Right lobe of liver (tissue), 6 donors: Measurements from ENCODE around the gene KLHL14. TPM values are rescaled to one million over a fixed set of nuclear protein-coding genes. Genes with fewer than 3 reads are reported as not detected.
"Not testable (repeated sequence)": the region's sequence is repeated elsewhere in the genome, so short reads cannot be mapped to it uniquely, and the experiment has no call there.

Experiments
- ATAC-seq, 4 donors: fragments of 200-7000 bp; cut with Tn5 transposase; one replicate each; pipeline ENCODE4 v1.9.1; 2020; ENCODE audit warnings: mild to moderate bottlenecking in 4 of 4, moderate library complexity in 4 of 4
- DNase-seq, 3 donors: peaks; one replicate each; pipeline ENCODE4 v3.0.0-alpha.2; 2020
- H3K27ac ChIP-seq, 3 donors: fragments of 200-600 bp; one replicate each; pipeline ENCODE4 v1.8.0; 2022
- H3K27me3 ChIP-seq, 2 donors: fragments of 200-600 bp; one replicate each; pipeline ENCODE4 v1.8.0; 2022
- H3K36me3 ChIP-seq, 4 donors: fragments of 200-600 bp; sonication (generic) in 1 of 4; one replicate each; pipeline versions ENCODE4 v1.5.1 to v1.8.0; 2017 to 2022; ENCODE audit warnings: control low read depth in 1 of 4
- H3K4me1 ChIP-seq, 4 donors: fragments of 200-600 bp; sonication (generic) in 1 of 4; one replicate each; pipeline versions ENCODE4 v1.5.1 to v1.8.0; 2017 to 2022; ENCODE audit warnings: control low read depth in 1 of 4
- H3K4me3 ChIP-seq, 3 donors: fragments of 200-600 bp; one replicate each; pipeline ENCODE4 v1.8.0; 2022
- H3K9me3 ChIP-seq, 4 donors: fragments of 200-600 bp; sonication (generic) in 1 of 4; one replicate each; pipeline versions ENCODE4 v1.5.1 to v1.8.0; 2017 to 2022; ENCODE audit warnings: control low read depth in 1 of 4
- POLR2A ChIP-seq: fragments of 450-650 bp; IDR thresholded peaks from one replicate; pipeline ENCODE4 v1.6.1; 2017; ENCODE audit warnings: antibody characterized with exemption, mild to moderate bottlenecking
- WGBS: methylation state at CpG from one replicate; pipeline ENCODE4 v1.1.6; 2018; ENCODE audit warnings: low coverage, low lambda C conversion rate; ENCODE audit not compliant: insufficient coverage; ENCODE audit errors: missing lambda C conversion rate; 5-methylcytosine and 5-hydroxymethylcytosine counted together
- intact Hi-C, 2 donors: fragments of 100-400 bp; cut with DNase I; formaldehyde crosslinking; loops; one replicate each; pipeline versions ENCODE4 v1.11.2 to v1.14.1; 2022
- total RNA-seq, 6 experiments: library from RNA; depleted of rRNA in 2 of 6; stranded (reverse); fragments of >200 nt in 2 of 6; fragmentation: NEBNext Ultra II Directional in 3 of 6; extraction: Animal tissue kit (Norgen Biotek cat#: 25700) in 3 of 6; gene quantifications; one replicate each; pipeline versions ENCODE4 v1.1.0 to v1.2.4, GENCODE V29; 2016 to 2023
- TF ChIP-seq, protein P1 (sequence below), 4 donors: fragments of 200-600 bp in 3 of 4; fragments of 450-650 bp in 1 of 4; IDR thresholded peaks; one replicate each; pipeline versions ENCODE4 v1.5.1 to v1.8.0; 2016 to 2022; ENCODE audit warnings: antibody characterized with exemption in 4 of 4, mild to moderate bottlenecking in 2 of 4
- donor health status: DM: no; HTN: yes; CAD: no.
- donor health status: DM: no; HTN: no; CAD: no.
- donor health status: DM: no; HTN: no; CAD: no.
- donor health status: DM: no; HTN: yes; CAD: no.
- donor health status: DM: no; HTN: yes; CAD: no.

The KLHL14 gene
- total RNA-seq, 6 experiments from 2014 or later, result 0.09 to 0.24 TPM; not detected in 4

DNA sequence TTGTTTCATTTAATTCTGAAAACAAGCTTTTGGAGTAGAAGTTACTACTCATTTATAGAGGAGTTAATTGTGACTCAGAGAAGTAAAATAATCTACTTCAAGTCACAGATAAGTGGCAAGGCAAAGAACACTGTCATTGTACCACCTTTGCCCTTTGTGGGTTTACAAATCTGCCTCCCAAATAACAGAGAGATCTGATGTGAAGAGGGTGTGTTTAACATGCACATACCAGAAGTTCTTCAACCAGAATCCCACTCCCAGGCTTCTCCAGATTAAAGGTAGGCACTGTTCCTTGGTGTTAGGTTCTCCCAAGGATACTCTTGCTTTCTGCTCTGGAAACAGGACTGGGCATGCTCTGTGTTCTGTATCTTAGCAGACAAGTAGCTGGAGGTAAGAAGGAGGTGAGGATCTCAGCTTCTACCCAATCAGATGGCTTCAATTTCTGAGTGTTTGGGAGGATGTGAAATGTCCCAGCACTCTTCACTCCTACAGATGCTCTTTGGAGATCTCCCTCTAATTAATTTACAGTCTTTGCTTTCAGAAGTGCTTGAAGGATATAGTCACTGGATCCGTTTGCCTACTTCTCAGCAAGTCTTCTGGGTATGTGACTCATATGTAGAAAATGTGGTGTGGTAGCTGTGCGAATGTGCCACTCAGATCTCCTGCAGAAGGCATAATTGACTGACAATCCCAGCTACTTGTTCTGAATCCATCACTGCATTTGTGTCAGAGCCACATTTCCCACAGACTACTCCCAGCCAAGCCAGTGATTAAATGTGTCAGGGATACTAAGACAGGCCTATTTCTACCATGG lies 111.1 kb downstream of the KLHL14 start:
- no peaks in the 10 kb centered on the region for H3K4me1 ChIP-seq
- 56% methylated on average over 2 of the region's 2 CpGs for WGBS
- H3K4me3 ChIP-seq, result no peak overlapping the region
- H3K36me3 ChIP-seq, result no peaks in the 10 kb centered on the region
- TF ChIP-seq, protein P1, sequence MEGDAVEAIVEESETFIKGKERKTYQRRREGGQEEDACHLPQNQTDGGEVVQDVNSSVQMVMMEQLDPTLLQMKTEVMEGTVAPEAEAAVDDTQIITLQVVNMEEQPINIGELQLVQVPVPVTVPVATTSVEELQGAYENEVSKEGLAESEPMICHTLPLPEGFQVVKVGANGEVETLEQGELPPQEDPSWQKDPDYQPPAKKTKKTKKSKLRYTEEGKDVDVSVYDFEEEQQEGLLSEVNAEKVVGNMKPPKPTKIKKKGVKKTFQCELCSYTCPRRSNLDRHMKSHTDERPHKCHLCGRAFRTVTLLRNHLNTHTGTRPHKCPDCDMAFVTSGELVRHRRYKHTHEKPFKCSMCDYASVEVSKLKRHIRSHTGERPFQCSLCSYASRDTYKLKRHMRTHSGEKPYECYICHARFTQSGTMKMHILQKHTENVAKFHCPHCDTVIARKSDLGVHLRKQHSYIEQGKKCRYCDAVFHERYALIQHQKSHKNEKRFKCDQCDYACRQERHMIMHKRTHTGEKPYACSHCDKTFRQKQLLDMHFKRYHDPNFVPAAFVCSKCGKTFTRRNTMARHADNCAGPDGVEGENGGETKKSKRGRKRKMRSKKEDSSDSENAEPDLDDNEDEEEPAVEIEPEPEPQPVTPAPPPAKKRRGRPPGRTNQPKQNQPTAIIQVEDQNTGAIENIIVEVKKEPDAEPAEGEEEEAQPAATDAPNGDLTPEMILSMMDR (IDR thresholded peaks at IDR 0.05), result no peak
- TF ChIP-seq POLR2A, result no peak
- no peaks in the 10 kb centered on the region for H3K27me3 ChIP-seq
- intact Hi-C loops, result no loop called here
- no peak for ATAC-seq
- DNase-seq, result no peak
- no peak overlapping the region for H3K27ac ChIP-seq
- H3K9me3 ChIP-seq, result no peaks in the 10 kb centered on the region

DNA sequence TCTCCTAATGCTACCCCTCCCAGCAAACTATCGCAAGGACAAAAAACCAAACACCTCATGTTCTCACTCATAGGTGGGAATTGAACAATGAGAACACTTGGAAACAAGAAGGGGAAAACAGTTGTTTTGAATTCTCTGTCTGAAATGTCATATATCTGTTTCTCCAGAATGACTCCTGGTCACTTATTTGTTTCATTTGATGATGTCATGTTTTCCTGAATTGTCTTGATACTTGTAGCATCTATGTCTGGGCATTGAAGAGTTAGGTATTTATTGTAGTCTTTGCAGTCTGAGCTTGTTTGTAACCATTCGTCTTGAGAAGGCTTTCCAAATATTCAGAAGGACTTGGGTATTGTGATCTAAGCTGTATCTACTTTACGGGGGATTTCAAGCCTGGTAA lies 118.3 kb downstream of the KLHL14 start:
- not testable (repeated sequence) for ATAC-seq, H3K9me3 ChIP-seq
- 75% methylated on average over 3 of the region's 3 CpGs for WGBS

DNA sequence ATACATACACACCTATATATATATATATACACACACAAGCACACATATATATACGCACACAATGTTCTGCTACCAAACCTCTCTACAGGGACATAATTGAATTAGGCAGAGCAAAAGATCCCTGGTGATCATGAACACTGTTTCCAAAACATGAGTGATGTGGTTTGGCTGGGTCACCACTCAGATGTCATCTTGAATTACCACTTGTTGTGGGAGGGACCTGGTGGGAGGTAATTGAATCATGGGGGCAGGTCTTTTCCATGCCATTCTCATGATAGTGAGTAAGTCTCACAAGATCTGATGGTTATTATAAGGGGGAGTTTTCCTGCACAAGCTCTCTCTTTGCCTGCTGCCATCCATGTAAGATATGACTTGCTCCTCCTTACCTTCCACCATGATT lies 135.2 kb downstream of the KLHL14 start:
- H3K27ac ChIP-seq, result not testable (repeated sequence)
- WGBS, result 82% methylated on average over 1 of the region's 1 CpG

More for the DNA sequence above, 118.3 kb downstream of the KLHL14 start:
- intact Hi-C loops, DNase-seq, H3K27me3 ChIP-seq, H3K4me1 ChIP-seq, H3K27ac ChIP-seq, H3K36me3 ChIP-seq, H3K4me3 ChIP-seq: not testable (repeated sequence)

DNA sequence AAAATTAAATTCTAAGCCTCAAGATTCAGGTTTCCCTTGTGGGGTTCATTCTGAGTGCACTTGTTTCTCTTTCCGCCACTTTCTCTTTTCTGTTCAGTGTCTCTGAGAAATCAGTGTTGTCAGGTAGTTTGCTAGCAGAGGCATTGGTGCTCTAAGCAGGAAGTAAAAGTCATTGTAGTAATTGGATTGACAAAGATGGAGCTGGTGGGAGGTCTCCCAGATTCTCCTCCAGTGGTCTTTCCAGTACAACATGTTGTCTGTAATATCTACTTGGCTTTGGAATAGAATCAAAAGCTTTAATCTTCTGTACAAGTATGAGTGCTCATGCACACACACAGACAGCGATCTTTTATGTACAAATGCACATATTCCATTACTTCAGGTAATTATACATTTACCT lies 135.6 kb downstream of the KLHL14 start:
- no peaks in the 10 kb centered on the region for H3K36me3 ChIP-seq
- no peak for TF ChIP-seq POLR2A
- TF ChIP-seq, protein P1 (IDR thresholded peaks at IDR 0.05), result no peak
- H3K27ac ChIP-seq, result no peak overlapping the region
- DNase-seq, result no peak
- whole genome bisulfite sequencing, result 77% methylated on average over 2 of the region's 2 CpGs
- ATAC-seq, result no peak
- intact Hi-C loops, result no loop called here
- no peaks in the 10 kb centered on the region for H3K27me3 ChIP-seq
- no peaks in the 10 kb centered on the region for H3K4me1 ChIP-seq
- no peaks in the 10 kb centered on the region for H3K9me3 ChIP-seq
- H3K4me3 ChIP-seq, result no peak overlapping the region

More for the DNA sequence above, 135.2 kb downstream of the KLHL14 start:
- intact Hi-C loops, ATAC-seq, H3K36me3 ChIP-seq, DNase-seq, H3K9me3 ChIP-seq, H3K27me3 ChIP-seq, H3K4me1 ChIP-seq, H3K4me3 ChIP-seq: not testable (repeated sequence)

- no peaks in the 10 kb centered on the region for H3K27me3 ChIP-seq
- no peak for TF ChIP-seq POLR2A
- TF ChIP-seq, protein P1 (IDR thresholded peaks at IDR 0.05), result no peak
- 64% methylated on average over 2 of the region's 5 CpGs for WGBS
- intact Hi-C loops, result no loop called here
- no peak overlapping the region for H3K4me3 ChIP-seq
- no peaks in the 10 kb centered on the region for H3K36me3 ChIP-seq
- ATAC-seq (no peak), DNase-seq (no peak)
- no peak overlapping the region for H3K27ac ChIP-seq
- H3K9me3 ChIP-seq, result no peaks in the 10 kb centered on the region
- H3K4me1 ChIP-seq, result no peaks in the 10 kb centered on the region
These were observed 137.9 kb downstream of the KLHL14 start for GRCh38 chr18:32634876-32635431.
